Mesenchymal stem cell (in vitro differentiated cells and primary cell): ENCODE results near the gene REST. TPM values are rescaled to one million over a fixed set of nuclear protein-coding genes. Genes with fewer than 3 reads are reported as not detected.

Source experiments
- DNase-seq: peaks from one replicate; pipeline ENCODE4 v3.0.0-alpha.2; 2013
- H2AFZ ChIP-seq: one replicate; pipeline ENCODE4 v1.6.1; 2013; ENCODE audit warnings: low read depth, mild to moderate bottlenecking, control low read depth, inconsistent platforms, low read length, moderate library complexity
- H2AK5ac ChIP-seq: 2 replicates; pipeline ENCODE4 v1.6.1; 2013; ENCODE audit warnings: low read length, moderate library complexity, mild to moderate bottlenecking, inconsistent platforms; ENCODE audit not compliant: severe bottlenecking
- H2BK120ac ChIP-seq: one replicate; pipeline ENCODE4 v1.6.1; 2013; ENCODE audit warnings: low read depth, mild to moderate bottlenecking, inconsistent platforms, low read length, moderate library complexity
- H2BK12ac ChIP-seq, 2 experiments: one replicate each; pipeline ENCODE4 v1.6.1; 2013; ENCODE audit warnings: inconsistent platforms in 2 of 2, low read length in 2 of 2, mild to moderate bottlenecking in 2 of 2, moderate library complexity in 2 of 2, control low read depth in 1 of 2
- H2BK15ac ChIP-seq: one replicate; pipeline ENCODE4 v1.6.1; 2013; ENCODE audit warnings: mild to moderate bottlenecking, low read depth, inconsistent platforms; ENCODE audit not compliant: poor library complexity, severe bottlenecking
- H2BK5ac ChIP-seq: 2 replicates; pipeline ENCODE4 v1.6.1; 2013; ENCODE audit warnings: low read depth, mild to moderate bottlenecking, low read length, control low read depth, inconsistent platforms; ENCODE audit not compliant: poor library complexity, severe bottlenecking
- H3K14ac ChIP-seq, 2 experiments: one replicate each; pipeline ENCODE4 v1.6.1; 2013; ENCODE audit warnings: inconsistent platforms in 2 of 2, low read length in 2 of 2, control low read depth in 1 of 2, mild to moderate bottlenecking in 1 of 2, moderate library complexity in 1 of 2
- H3K18ac ChIP-seq, 2 experiments: one replicate each; pipeline ENCODE4 v1.6.1; 2013; ENCODE audit warnings: inconsistent platforms in 2 of 2, low read length in 2 of 2, control low read depth in 1 of 2, low read depth in 1 of 2, mild to moderate bottlenecking in 1 of 2
- H3K23ac ChIP-seq, 2 experiments: one replicate each; pipeline ENCODE4 v1.6.1; 2013; ENCODE audit warnings: inconsistent platforms in 2 of 2, low read length in 2 of 2, mild to moderate bottlenecking in 2 of 2, moderate library complexity in 2 of 2, control low read depth in 1 of 2
- H3K27ac ChIP-seq: 2 replicates; pipeline ENCODE4 v1.5.1; 2013; ENCODE audit warnings: mild to moderate bottlenecking, moderate library complexity, low read length, control low read depth, inconsistent platforms; ENCODE audit not compliant: poor library complexity, severe bottlenecking
- H3K27me3 ChIP-seq, 2 experiments: 2 replicates each; pipeline versions ENCODE4 v1.6.1 to v1.7.0; 2013; ENCODE audit warnings: low read length in 2 of 2, mild to moderate bottlenecking in 2 of 2, moderate library complexity in 2 of 2, control low read depth in 1 of 2, inconsistent platforms in 1 of 2; ENCODE audit not compliant: control insufficient read depth in 1 of 2, insufficient read depth in 1 of 2
- H3K36me3 ChIP-seq, 2 experiments: 2 replicates each; pipeline versions ENCODE4 v1.6.1 to v1.7.0; 2013; ENCODE audit warnings: low read length in 2 of 2, control low read depth in 1 of 2, inconsistent platforms in 1 of 2, low read depth in 1 of 2, mild to moderate bottlenecking in 1 of 2; ENCODE audit not compliant: insufficient read depth in 2 of 2, control insufficient read depth in 1 of 2
- H3K4ac ChIP-seq, 2 experiments: one replicate each; pipeline ENCODE4 v1.6.1; 2013; ENCODE audit warnings: inconsistent platforms in 2 of 2, low read length in 2 of 2, mild to moderate bottlenecking in 2 of 2, moderate library complexity in 2 of 2, control low read depth in 1 of 2, low read depth in 1 of 2
- H3K4me1 ChIP-seq: 2 replicates; pipeline ENCODE4 v1.6.1; 2013; ENCODE audit warnings: low read depth, low read length, control low read depth; ENCODE audit not compliant: control insufficient read depth, insufficient read depth
- H3K4me2 ChIP-seq: 2 replicates; pipeline ENCODE4 v1.6.1; 2013; ENCODE audit warnings: low read length, mild to moderate bottlenecking, inconsistent platforms; ENCODE audit not compliant: poor library complexity, severe bottlenecking
- H3K4me3 ChIP-seq, 2 experiments: 2 replicates each; pipeline versions ENCODE4 v1.5.1 to v1.7.0; 2013; ENCODE audit warnings: low read length in 2 of 2, mild to moderate bottlenecking in 2 of 2, control low read depth in 1 of 2, low read depth in 1 of 2; ENCODE audit not compliant: insufficient read depth in 1 of 2
- H3K79me1 ChIP-seq: replicated peaks from 2 replicates; pipeline ENCODE4 v1.6.1; 2013; ENCODE audit warnings: mild to moderate bottlenecking, control low read depth, low read length, inconsistent platforms; ENCODE audit not compliant: poor library complexity, severe bottlenecking
- H3K9ac ChIP-seq: 2 replicates; pipeline ENCODE4 v1.7.0; 2013; ENCODE audit warnings: mild to moderate bottlenecking, low read length, moderate library complexity
- H3K9me3 ChIP-seq: 2 replicates; pipeline ENCODE4 v1.7.0; 2013; ENCODE audit warnings: mild to moderate bottlenecking, low read length; ENCODE audit not compliant: control insufficient read depth
- H4K8ac ChIP-seq: one replicate; pipeline ENCODE4 v1.6.1; 2013; ENCODE audit warnings: inconsistent platforms, mild to moderate bottlenecking, low read length, moderate library complexity
- H4K91ac ChIP-seq: one replicate; pipeline ENCODE4 v1.6.1; 2013; ENCODE audit warnings: mild to moderate bottlenecking, low read length, inconsistent platforms
- WGBS: methylation state at CpG from one replicate; pipeline ENCODE4 v1.1.7; 2013; ENCODE audit warnings: mixed read lengths; 5-methylcytosine and 5-hydroxymethylcytosine counted together
- small RNA-seq: library from polyadenylated mRNA; stranded (forward); fragments of <200 nt; extraction: miRNeasy Mini kit (QIAGEN cat#:217004); gene quantifications from one replicate; pipeline ENCODE3, GENCODE V24; 2013; ENCODE audit warnings: low read depth

The REST gene

GRCh38 chr4:56999751-57000150, 92.1 kb downstream of the REST start:
- H2BK12ac ChIP-seq, result no peak overlapping the region
- no peak overlapping the region for H3K27ac ChIP-seq
- no peak overlapping the region for H3K18ac ChIP-seq
- H3K14ac ChIP-seq, result no peak overlapping the region
- H3K4ac ChIP-seq, result no peak overlapping the region
- H3K9ac ChIP-seq, result no peak overlapping the region
- no peak for DNase-seq
- no peak overlapping the region for H2BK5ac ChIP-seq
- no peak overlapping the region for H3K4me3 ChIP-seq
- H3K27me3 ChIP-seq, result no peaks in the 10 kb centered on the region
- no peak overlapping the region for H3K4me2 ChIP-seq
- H3K4me1 ChIP-seq, result no peaks in the 10 kb centered on the region
- 88% methylated on average over 1 of the region's 1 CpG for WGBS
- H3K9me3 ChIP-seq, result no peaks in the 10 kb centered on the region
- peaks cover 40% of the 10 kb centered on the region for H3K79me1 ChIP-seq
- no peak overlapping the region for H4K8ac ChIP-seq
- H2AFZ ChIP-seq, result no peak overlapping the region
- H2BK120ac ChIP-seq, result no peak overlapping the region
- peaks cover 46 to 79% of the 10 kb centered on the region in 2 experiments for H3K36me3 ChIP-seq
- no peak overlapping the region for H2BK15ac ChIP-seq
- no peak overlapping the region for H3K23ac ChIP-seq
- H2AK5ac ChIP-seq, result no peak overlapping the region
- no peak overlapping the region for H4K91ac ChIP-seq

DNA sequence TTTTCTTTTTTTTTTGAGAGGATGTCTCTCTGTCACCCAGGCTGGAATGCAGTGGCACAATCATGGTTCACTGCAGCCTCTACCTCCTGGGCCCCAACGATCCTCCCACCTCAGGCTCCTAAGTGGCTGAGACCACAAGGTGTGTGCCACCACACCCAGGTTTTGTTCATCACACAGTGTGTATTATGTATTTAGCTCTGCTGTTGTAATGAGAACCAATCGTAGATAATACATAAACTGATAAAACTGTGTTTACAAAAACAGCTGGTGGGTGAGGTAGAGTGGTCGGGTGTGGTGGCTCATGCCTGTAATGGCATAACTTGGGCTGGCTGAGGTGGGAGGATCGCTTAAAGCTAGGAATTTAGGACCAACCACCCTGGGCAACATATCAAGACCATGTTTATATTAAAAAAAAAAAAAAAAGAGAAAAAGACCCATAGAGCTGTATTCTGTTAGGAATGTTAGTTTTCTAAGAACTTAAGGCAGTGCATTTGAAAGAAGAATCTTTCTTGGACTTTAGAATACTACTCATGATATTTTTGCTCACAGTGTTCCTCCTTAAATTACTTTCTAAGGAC, 105.9 kb downstream of the REST start:
- Histone ChIP-seq H2AK5ac (no peak overlapping the region), H2BK15ac (no peak overlapping the region), H2BK12ac (no peak overlapping the region), H3K9me3 (no peaks in the 10 kb centered on the region), H3K23ac (no peak overlapping the region), H2AFZ (no peak overlapping the region), H3K27me3 (no peaks in the 10 kb centered on the region), H2BK5ac (no peak overlapping the region), H3K4ac (no peak overlapping the region), H3K4me1 (no peaks in the 10 kb centered on the region), H3K79me1 (peaks cover 12% of the 10 kb centered on the region), H4K8ac (peak overlapping the region; percentile 54), H3K18ac (no peak overlapping the region), H3K36me3 (peaks cover 29 to 87% of the 10 kb centered on the region in 2 experiments), H4K91ac (no peak overlapping the region), H3K27ac (no peak overlapping the region), H3K14ac (no peak overlapping the region), H3K9ac (no peak overlapping the region), H3K4me3 (no peak overlapping the region), H3K4me2 (no peak overlapping the region), H2BK120ac (no peak overlapping the region)
- 100% methylated on average over 1 of the region's 4 CpGs for WGBS
- DNase-seq, result no peak

Small RNA genes lying within 50 kb of the gene (small RNA-seq; reads per million reads assigned to genes)
- gene RNU6-998P, result not detected
